GM10266 (cell line): ENCODE measurements around the gene RAI1.

Source experiments
- DNase-seq: peaks from one replicate; pipeline ENCODE4 v3.0.0; 2012; ENCODE audit errors: extremely low spot score
- CTCF ChIP-seq: IDR thresholded peaks from 2 replicates; pipeline ENCODE4 v1.5.1; 2012; ENCODE audit warnings: mild to moderate bottlenecking, low read depth; ENCODE audit not compliant: control insufficient read depth, insufficient read depth; ENCODE audit errors: missing control alignments

The RAI1 gene

GRCh38 chr17:17847118-17847689 lies 165.9 kb downstream of the RAI1 start:
- TF ChIP-seq CTCF: no peak
- DNase-seq: no peak

- TF ChIP-seq CTCF: no peak
These were observed 166.5 kb downstream of the RAI1 start for GRCh38 chr17:17847726-17848125.

GRCh38 chr17:17848311-17849082 lies 167.2 kb downstream of the RAI1 start:
- DNase-seq: no peak
- no peak for TF ChIP-seq CTCF

More at GRCh38 chr17:17847726-17848125, 166.5 kb downstream of the RAI1 start:
- no peak for DNase-seq

- no peak for TF ChIP-seq CTCF
- no peak for DNase-seq
These were observed 168.0 kb downstream of the RAI1 start for GRCh38 chr17:17849147-17849820.

- TF ChIP-seq CTCF: peak; percentile 25
- DNase-seq: peak; percentile 67
These were observed 168.7 kb downstream of the RAI1 start for GRCh38 chr17:17849845-17850373.

GRCh38 chr17:17851103-17852002 lies 170.1 kb downstream of the RAI1 start:
- no peak for DNase-seq
- TF ChIP-seq CTCF: no peak
